ENCODE measurements around the gene ANKRD22.

Gene ANKRD22

DNA sequence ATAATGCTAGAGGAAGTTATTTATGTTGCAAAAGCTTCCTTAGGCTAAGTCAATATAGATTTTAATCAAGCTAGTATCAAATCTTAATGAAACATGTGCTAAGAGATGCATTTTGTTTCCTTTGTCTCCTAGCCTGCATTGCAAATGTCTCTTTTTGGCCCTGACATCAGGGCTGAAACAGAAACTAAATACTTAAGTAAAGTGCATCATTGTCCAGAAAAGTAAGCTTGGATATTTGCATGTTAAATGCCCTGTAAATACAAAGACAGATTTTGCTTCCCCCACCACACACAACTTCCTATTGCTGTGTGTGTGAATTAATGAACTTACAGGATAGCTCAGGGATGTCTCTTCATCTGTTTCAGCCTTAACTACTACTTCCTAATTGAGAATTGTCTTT, 18.4 kb upstream of the ANKRD22 start:
- H3K27me3 ChIP-seq (ENCODE audit: control insufficient read depth, insufficient read depth, low read length): no peaks in the 10 kb centered on the region
- no peak overlapping the region for H3K4me3 ChIP-seq (ENCODE audit: low read length)
- H3K36me3 ChIP-seq (ENCODE audit: control insufficient read depth, insufficient read depth, low read length): no peaks in the 10 kb centered on the region
- H3K4me1 ChIP-seq (ENCODE audit: control insufficient read depth, insufficient read depth, low read length): no peaks in the 10 kb centered on the region
- no peak overlapping the region for H3K9ac ChIP-seq (ENCODE audit: low read length)
- H3K9me3 ChIP-seq (ENCODE audit: control insufficient read depth, low read length): no peaks in the 10 kb centered on the region

DNA sequence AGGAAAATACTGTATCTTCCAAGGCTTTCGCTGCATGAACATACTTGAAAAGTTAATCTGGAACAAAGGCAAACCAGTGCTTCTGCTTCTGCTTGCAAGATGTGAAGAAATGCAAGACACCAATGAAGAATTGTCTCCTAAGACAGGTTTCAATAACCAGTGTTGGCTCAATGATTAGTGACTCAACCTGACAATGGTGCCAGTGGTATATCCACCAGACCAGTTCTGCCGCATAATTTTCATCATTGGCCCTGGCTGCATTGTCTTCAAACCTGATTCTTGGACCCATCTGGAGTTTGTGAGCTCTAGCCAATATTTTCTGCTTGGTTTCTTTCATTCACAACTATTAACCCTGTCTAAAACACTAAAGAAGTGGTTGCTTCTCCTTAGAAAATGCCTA, 14.8 kb upstream of the ANKRD22 start:
- Histone ChIP-seq H3K9ac (ENCODE audit: low read length) (no peak overlapping the region), H3K27me3 (ENCODE audit: control insufficient read depth, insufficient read depth, low read length) (no peaks in the 10 kb centered on the region), H3K36me3 (ENCODE audit: control insufficient read depth, insufficient read depth, low read length) (no peaks in the 10 kb centered on the region), H3K4me3 (ENCODE audit: low read length) (no peak overlapping the region), H3K4me1 (ENCODE audit: control insufficient read depth, insufficient read depth, low read length) (no peaks in the 10 kb centered on the region), H3K9me3 (ENCODE audit: control insufficient read depth, low read length) (no peaks in the 10 kb centered on the region)

DNA sequence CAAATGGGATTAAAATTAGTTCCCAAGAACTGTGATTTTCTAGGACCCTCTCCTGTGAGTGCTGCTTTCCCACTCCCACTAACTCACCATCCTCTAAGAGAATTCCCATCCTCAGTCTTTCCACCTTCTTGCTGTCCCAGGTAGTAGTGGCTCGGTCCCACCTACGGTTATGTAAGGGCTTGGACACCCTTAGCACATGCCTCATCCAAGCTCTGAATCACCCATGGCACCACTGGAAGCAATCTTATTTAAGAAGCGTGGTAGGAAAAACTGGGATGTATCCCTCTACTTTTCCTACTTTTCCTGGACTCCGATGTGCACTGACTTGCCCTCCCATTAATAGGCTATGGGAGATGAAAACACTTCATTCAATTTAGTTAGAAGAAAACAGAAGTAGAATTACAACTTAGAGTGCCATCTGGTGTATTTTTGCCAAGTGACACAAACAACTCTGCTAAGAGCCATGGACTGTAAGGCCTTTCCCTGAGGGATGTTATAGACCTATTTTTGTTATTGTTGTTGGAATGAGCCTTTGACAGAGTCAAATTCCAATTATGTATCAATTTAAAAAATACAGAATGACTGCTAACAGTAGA, 13.7 kb upstream of the ANKRD22 start:
- H3K4me3 ChIP-seq (ENCODE audit: low read length): no peak overlapping the region

DNA sequence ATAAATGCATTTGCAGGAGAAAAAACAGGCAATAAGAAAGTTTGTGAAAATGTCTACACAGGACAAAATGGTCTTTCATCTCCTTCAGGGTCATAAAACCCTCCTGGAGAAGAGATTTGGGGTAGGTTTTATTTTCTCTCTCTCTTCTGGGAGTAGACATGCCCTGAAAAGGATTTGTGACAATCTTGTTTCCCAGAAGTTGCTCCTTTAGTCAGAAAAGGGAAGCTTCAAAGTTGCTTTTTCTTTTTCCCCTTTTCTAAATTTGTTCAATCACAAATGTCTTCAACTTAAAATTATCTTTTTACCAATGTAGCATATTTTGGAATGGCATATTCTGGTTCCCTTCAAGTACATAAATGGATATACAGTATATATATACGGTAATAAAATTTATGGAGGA, 9.4 kb upstream of the ANKRD22 start:
- Histone ChIP-seq H3K36me3 (ENCODE audit: control insufficient read depth, insufficient read depth, low read length) (no peaks in the 10 kb centered on the region), H3K4me3 (ENCODE audit: low read length) (no peak overlapping the region), H3K4me1 (ENCODE audit: control insufficient read depth, insufficient read depth, low read length) (peaks cover 7% of the 10 kb centered on the region), H3K27me3 (ENCODE audit: control insufficient read depth, insufficient read depth, low read length) (no peaks in the 10 kb centered on the region), H3K9ac (ENCODE audit: low read length) (no peak overlapping the region), H3K9me3 (ENCODE audit: control insufficient read depth, low read length) (no peaks in the 10 kb centered on the region)

More for the DNA sequence above, 13.7 kb upstream of the ANKRD22 start:
- Histone ChIP-seq H3K36me3 (ENCODE audit: control insufficient read depth, insufficient read depth, low read length) (no peaks in the 10 kb centered on the region), H3K27me3 (ENCODE audit: control insufficient read depth, insufficient read depth, low read length) (no peaks in the 10 kb centered on the region), H3K9me3 (ENCODE audit: control insufficient read depth, low read length) (no peaks in the 10 kb centered on the region), H3K9ac (ENCODE audit: low read length) (no peak overlapping the region), H3K4me1 (ENCODE audit: control insufficient read depth, insufficient read depth, low read length) (no peaks in the 10 kb centered on the region)

DNA sequence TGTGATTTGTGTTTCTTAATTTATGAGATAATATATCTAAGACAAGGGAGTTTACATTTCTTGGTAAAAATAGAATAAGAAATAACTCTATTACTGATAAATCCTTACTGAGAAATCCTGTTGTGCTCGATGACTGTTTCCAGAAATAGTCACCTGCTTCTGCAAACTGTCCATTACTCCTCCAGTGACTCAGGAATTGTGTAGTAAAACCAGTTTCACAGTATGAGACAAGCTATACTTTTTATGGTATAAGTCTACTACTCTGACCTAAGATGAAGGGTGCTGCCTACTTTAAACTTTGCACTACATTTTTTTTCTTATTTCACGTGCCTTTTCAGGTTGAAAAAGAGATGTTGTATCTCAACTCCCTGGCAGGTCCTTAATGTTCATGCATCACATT, 6.8 kb upstream of the ANKRD22 start:
- Histone ChIP-seq H3K4me3 (ENCODE audit: low read length) (no peak overlapping the region), H3K27me3 (ENCODE audit: control insufficient read depth, insufficient read depth, low read length) (no peaks in the 10 kb centered on the region), H3K4me1 (ENCODE audit: control insufficient read depth, insufficient read depth, low read length) (peaks cover 20% of the 10 kb centered on the region), H3K9me3 (ENCODE audit: control insufficient read depth, low read length) (no peaks in the 10 kb centered on the region), H3K9ac (ENCODE audit: low read length) (no peak overlapping the region), H3K36me3 (ENCODE audit: control insufficient read depth, insufficient read depth, low read length) (no peaks in the 10 kb centered on the region)

DNA sequence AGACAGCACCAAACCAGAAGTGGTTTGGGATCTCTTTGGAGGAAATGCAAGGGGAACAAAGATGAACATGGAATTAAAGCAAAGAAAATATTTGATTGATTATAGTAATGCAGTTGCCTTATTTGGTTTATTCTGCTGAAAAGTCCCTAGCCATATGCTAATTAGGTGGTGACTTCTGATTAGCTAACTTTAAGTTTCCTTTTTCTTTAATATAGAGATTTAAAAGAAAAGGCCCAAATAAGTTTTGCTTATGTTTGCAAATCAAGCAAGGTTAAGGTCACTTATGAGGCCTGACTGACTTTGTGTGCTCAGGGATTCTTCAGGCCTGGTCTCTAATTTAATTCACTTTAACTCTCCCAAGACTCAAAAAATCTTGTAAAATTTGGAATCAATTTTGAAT, 6.2 kb upstream of the ANKRD22 start:
- Histone ChIP-seq H3K4me3 (ENCODE audit: low read length) (no peak overlapping the region), H3K4me1 (ENCODE audit: control insufficient read depth, insufficient read depth, low read length) (peaks cover 27% of the 10 kb centered on the region), H3K9ac (ENCODE audit: low read length) (no peak overlapping the region), H3K27me3 (ENCODE audit: control insufficient read depth, insufficient read depth, low read length) (no peaks in the 10 kb centered on the region), H3K36me3 (ENCODE audit: control insufficient read depth, insufficient read depth, low read length) (no peaks in the 10 kb centered on the region), H3K9me3 (ENCODE audit: control insufficient read depth, low read length) (no peaks in the 10 kb centered on the region)

DNA sequence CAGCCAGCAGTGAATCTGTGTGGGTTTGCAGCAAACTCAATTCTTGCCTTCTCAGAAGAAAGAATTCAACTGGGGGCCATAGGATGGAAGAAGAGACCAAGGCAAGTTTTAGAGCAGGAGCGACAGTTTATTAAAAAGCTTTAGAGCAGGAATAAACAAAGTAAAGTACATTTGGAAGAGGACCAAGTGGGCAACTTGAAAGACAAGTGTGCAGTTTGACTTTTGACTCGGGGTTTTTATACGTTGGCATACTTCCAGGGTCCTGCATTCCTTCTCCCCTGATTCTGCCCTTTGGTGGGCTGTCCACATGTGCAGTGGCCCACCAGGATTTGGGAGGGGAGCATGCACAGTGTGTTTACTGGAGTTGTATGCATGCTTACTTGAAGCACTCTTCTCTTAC, 3.0 kb upstream of the ANKRD22 start:
- H3K9ac ChIP-seq (ENCODE audit: low read length): no peak overlapping the region
- no peaks in the 10 kb centered on the region for H3K36me3 ChIP-seq (ENCODE audit: control insufficient read depth, insufficient read depth, low read length)
- no peaks in the 10 kb centered on the region for H3K9me3 ChIP-seq (ENCODE audit: control insufficient read depth, low read length)
- peaks cover 37% of the 10 kb centered on the region for H3K4me1 ChIP-seq (ENCODE audit: control insufficient read depth, insufficient read depth, low read length)
- H3K4me3 ChIP-seq (ENCODE audit: low read length): no peak overlapping the region
- H3K27me3 ChIP-seq (ENCODE audit: control insufficient read depth, insufficient read depth, low read length): no peaks in the 10 kb centered on the region

DNA sequence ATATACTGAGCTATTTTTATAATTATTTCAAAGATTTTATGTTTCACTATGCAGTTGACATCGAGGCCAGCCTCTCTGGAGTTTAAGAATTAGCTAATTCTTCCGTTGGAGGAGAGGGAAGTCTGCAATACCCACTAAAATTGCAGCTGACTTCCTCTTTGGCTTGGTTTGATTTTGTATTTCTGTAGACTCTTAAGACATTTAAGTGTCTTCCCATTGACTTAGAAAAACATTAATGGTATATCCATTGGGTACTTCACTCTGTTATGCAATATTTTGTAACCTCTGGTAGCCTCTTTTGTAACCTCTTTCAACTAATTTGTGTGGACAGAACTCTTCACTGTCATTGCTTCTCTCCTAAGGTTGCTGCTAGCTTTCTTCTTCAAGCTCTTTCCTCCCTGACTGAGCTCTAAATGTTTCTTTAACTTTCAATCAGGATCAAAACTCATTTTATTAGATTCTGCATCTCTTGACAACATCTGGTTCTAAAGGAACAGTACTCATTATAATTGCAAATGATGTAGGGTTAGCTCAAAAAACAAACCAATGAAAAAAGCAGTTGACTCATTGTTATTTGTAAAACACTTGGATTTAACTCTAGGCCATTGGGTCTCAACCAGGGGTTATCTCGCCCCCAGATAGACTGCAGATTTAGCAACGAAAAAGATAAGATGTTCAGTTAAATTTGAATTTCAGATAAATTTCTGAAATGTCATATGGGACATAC, 1.7 kb upstream of the ANKRD22 start:
- no peaks in the 10 kb centered on the region for H3K27me3 ChIP-seq (ENCODE audit: control insufficient read depth, insufficient read depth, low read length)
- peaks cover 44% of the 10 kb centered on the region for H3K4me1 ChIP-seq (ENCODE audit: control insufficient read depth, insufficient read depth, low read length)
- H3K4me3 ChIP-seq (ENCODE audit: low read length): no peak overlapping the region
- H3K36me3 ChIP-seq (ENCODE audit: control insufficient read depth, insufficient read depth, low read length): no peaks in the 10 kb centered on the region
- no peak overlapping the region for H3K9ac ChIP-seq (ENCODE audit: low read length)
- H3K9me3 ChIP-seq (ENCODE audit: control insufficient read depth, low read length): no peaks in the 10 kb centered on the region

DNA sequence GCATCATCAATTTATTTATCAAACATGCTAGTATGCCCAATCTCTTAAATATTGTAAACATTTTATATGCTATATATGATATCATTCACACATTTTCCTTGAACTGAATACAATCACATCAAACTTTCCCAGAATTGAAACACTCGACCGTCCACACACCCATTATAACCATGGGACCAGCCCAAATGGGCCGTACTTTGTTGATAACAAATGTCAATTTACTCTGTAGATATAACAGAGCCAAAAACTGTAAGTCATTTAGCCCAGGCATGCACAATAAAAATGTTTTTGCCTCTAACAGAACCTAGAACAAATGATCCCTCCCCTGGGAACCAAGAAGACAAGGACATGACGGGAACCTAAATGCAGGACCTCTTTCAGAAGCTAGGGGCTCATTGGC, 683 bp upstream of the ANKRD22 start:
- no peak overlapping the region for H3K4me3 ChIP-seq (ENCODE audit: low read length)
- H3K36me3 ChIP-seq (ENCODE audit: control insufficient read depth, insufficient read depth, low read length): no peaks in the 10 kb centered on the region
- H3K27me3 ChIP-seq (ENCODE audit: control insufficient read depth, insufficient read depth, low read length): no peaks in the 10 kb centered on the region
- no peaks in the 10 kb centered on the region for H3K9me3 ChIP-seq (ENCODE audit: control insufficient read depth, low read length)
- no peak overlapping the region for H3K9ac ChIP-seq (ENCODE audit: low read length)
- peaks cover 45% of the 10 kb centered on the region for H3K4me1 ChIP-seq (ENCODE audit: control insufficient read depth, insufficient read depth, low read length)

DNA sequence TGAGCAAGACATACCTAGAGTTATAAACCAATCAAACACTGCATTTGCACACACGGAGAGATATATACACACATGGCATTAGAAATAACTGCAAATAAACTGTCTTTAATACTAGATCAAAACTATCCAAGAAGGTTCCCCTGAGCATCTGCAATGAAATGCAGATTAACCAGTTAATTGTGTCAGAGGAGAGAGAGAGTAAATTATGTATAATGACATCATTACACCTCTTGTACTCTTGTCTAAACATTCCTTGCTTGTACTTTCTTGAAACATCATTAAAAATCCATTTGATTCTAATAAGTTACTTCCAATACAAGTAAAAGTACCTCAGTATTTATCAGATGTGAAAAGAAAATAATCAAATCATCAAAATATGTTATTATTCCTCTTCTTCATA, 932 bp downstream of the ANKRD22 start:
- H3K4me3 ChIP-seq (ENCODE audit: low read length): peak overlapping the region; percentile 49
- H3K9me3 ChIP-seq (ENCODE audit: control insufficient read depth, low read length): no peaks in the 10 kb centered on the region
- H3K27me3 ChIP-seq (ENCODE audit: control insufficient read depth, insufficient read depth, low read length): no peaks in the 10 kb centered on the region
- H3K36me3 ChIP-seq (ENCODE audit: control insufficient read depth, insufficient read depth, low read length): no peaks in the 10 kb centered on the region
- H3K9ac ChIP-seq (ENCODE audit: low read length): peak overlapping the region; percentile 66
- peaks cover 48% of the 10 kb centered on the region for H3K4me1 ChIP-seq (ENCODE audit: control insufficient read depth, insufficient read depth, low read length)

DNA sequence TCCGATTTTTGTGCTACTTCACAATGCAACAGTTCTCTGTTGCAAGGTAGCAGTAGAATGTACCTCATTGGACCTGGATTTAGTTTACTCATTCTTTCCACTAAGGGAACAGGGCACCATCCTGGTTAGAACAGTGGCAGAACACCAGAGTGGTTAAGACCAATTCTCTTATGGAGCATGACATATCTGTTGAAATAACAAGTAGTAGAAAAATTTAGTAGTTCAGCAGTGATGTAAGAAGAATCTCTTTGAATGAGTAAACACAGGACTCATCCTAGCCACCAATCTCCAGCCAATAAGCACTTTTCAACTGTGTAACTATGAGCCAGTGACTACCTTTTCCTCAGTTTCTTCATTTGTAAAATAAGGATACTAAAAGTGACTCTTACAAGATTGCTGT, 2.4 kb downstream of the ANKRD22 start:
- Histone ChIP-seq H3K9me3 (ENCODE audit: control insufficient read depth, low read length) (no peaks in the 10 kb centered on the region), H3K27me3 (ENCODE audit: control insufficient read depth, insufficient read depth, low read length) (no peaks in the 10 kb centered on the region), H3K4me3 (ENCODE audit: low read length) (no peak overlapping the region), H3K4me1 (ENCODE audit: control insufficient read depth, insufficient read depth, low read length) (peaks cover 41% of the 10 kb centered on the region), H3K9ac (ENCODE audit: low read length) (no peak overlapping the region), H3K36me3 (ENCODE audit: control insufficient read depth, insufficient read depth, low read length) (no peaks in the 10 kb centered on the region)

DNA sequence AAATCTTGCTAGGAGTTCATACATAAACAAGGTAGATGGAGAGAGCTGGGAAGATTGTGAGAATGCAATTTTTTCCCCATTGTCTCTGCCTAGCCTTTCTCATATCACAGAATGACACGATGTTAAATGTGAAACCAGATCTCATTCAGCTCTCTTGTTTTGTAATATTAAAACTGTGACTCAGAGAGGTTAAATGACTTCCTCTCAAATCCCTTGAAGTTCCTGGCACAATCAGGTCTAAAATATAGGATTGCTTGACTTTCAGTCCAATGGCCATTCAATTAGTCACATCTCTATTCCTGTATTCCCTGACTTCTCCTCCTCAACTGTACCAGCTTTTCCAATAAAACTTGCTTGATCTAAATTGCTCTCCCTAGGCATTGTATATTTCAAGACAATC, 3.1 kb downstream of the ANKRD22 start:
- H3K36me3 ChIP-seq (ENCODE audit: control insufficient read depth, insufficient read depth, low read length): no peaks in the 10 kb centered on the region
- no peak overlapping the region for H3K9ac ChIP-seq (ENCODE audit: low read length)
- H3K4me3 ChIP-seq (ENCODE audit: low read length): no peak overlapping the region
- H3K9me3 ChIP-seq (ENCODE audit: control insufficient read depth, low read length): no peaks in the 10 kb centered on the region
- no peaks in the 10 kb centered on the region for H3K27me3 ChIP-seq (ENCODE audit: control insufficient read depth, insufficient read depth, low read length)
- H3K4me1 ChIP-seq (ENCODE audit: control insufficient read depth, insufficient read depth, low read length): peaks cover 36% of the 10 kb centered on the region
